Erythroblast (primary cell): ENCODE data around the gene SHTN1.

ENCODE experiments used
- GATA1 ChIP-seq: IDR thresholded peaks from 2 replicates; pipeline ENCODE4 v1.6.1; 2011; ENCODE audit warnings: low read depth, mild to moderate bottlenecking, control low read depth, low read length, moderate library complexity
- POLR2A ChIP-seq: IDR thresholded peaks from 2 replicates; pipeline ENCODE4 v1.6.1; 2011; ENCODE audit warnings: mild to moderate bottlenecking, low read length

DNA sequence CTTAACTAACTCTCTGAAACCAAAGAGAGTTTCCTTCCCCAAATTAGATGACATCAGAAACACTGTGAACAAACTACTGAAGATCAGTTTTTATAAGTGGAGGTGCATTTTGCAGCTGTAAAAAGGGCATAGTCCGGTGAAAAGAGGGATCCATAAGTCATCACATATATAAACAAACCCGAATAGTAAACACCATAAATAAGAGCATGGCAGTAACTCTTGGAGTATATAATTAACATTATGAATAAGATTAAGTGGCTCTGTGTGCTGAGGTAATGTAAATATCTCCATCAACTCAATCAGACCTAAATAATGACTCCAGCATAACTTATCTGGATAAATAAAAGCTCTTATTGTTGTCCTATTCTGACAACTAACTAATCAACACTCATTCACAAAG, 43.0 kb upstream of the SHTN1 start:
- no peak for TF ChIP-seq POLR2A
- TF ChIP-seq GATA1: no peak
